Retinal pigment epithelial cell (primary cell): ENCODE data around the gene SECISBP2.

ENCODE experiments used
- DNase-seq: peaks from one replicate; pipeline ENCODE4 v3.0.0-alpha.2; 2010; ENCODE audit warnings: low read depth
- H3K4me3 ChIP-seq: 2 replicates; pipeline ENCODE4 v1.5.1; 2011; ENCODE audit warnings: mild to moderate bottlenecking, low read length, control low read depth, moderate library complexity
- TF ChIP-seq, protein P1 (sequence below): conservative IDR thresholded peaks from 2 replicates; pipeline ENCODE4 v1.5.1; 2011; ENCODE audit warnings: low read depth, low read length, control low read depth, inconsistent platforms

The SECISBP2 gene

DNA sequence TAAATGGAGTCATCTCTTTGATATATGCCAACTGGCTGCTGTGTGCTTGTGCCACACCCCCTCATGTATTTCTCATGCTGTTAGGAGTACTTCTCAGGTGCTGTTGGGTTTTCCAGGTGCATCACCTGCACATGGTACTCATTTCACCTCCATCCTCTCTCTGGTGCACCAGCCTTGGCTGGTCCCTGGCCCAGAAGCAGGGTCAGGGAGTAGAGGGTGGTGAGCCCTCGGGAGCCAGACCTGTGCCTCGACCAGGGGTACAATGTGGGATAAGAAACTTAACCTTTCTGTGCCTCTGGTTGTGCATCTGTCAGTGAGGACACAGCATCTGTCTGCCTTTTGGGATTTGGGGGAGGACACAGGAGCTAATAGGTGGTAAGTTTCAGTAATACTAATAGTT lies 38.5 kb downstream of the SECISBP2 start:
- DNase-seq = no peak

DNA sequence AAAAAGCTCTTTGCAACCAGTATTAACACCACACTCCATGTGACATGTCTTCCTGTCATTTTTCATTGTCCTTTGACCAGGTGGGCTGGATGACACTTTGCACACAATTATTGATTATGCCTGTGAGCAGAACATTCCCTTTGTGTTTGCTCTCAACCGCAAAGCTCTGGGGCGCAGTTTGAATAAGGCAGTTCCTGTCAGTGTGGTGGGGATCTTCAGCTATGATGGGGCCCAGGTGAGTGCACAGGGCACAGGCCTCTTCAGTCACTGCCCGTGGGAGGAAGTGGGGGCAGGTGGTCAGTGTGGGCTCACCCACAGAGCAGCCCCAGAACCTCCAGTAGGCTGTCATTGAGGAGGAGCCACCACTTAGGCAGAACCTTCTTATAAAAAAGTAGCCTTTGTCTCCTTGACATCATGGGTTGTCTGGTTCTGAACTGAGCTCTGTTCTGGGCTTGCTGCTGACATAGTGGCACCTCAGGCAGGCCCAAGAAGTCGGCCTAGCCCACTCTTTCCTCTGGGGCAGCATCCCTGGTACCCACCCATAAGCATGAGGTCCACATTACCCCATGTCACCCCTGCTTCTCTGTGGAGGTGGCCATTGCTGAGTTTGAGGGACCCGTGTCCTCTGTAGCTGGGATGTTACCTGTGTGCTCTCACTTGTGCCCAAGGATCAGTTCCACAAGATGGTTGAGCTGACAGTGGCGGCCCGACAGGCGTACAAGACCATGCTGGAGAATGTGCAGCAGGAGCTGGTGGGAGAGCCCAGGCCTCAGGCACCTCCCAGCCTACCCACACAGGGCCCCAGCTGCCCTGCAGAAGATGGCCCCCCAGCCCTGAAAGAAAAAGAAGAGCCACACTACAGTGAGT lies 39.3 kb downstream of the SECISBP2 start:
- DNase-seq = no peak
- H3K4me3 ChIP-seq = no peak overlapping the region
- TF ChIP-seq, protein P1, sequence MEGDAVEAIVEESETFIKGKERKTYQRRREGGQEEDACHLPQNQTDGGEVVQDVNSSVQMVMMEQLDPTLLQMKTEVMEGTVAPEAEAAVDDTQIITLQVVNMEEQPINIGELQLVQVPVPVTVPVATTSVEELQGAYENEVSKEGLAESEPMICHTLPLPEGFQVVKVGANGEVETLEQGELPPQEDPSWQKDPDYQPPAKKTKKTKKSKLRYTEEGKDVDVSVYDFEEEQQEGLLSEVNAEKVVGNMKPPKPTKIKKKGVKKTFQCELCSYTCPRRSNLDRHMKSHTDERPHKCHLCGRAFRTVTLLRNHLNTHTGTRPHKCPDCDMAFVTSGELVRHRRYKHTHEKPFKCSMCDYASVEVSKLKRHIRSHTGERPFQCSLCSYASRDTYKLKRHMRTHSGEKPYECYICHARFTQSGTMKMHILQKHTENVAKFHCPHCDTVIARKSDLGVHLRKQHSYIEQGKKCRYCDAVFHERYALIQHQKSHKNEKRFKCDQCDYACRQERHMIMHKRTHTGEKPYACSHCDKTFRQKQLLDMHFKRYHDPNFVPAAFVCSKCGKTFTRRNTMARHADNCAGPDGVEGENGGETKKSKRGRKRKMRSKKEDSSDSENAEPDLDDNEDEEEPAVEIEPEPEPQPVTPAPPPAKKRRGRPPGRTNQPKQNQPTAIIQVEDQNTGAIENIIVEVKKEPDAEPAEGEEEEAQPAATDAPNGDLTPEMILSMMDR = no peak

More for the DNA sequence above, 38.5 kb downstream of the SECISBP2 start:
- TF ChIP-seq, protein P1 = no peak
- no peak overlapping the region for H3K4me3 ChIP-seq

DNA sequence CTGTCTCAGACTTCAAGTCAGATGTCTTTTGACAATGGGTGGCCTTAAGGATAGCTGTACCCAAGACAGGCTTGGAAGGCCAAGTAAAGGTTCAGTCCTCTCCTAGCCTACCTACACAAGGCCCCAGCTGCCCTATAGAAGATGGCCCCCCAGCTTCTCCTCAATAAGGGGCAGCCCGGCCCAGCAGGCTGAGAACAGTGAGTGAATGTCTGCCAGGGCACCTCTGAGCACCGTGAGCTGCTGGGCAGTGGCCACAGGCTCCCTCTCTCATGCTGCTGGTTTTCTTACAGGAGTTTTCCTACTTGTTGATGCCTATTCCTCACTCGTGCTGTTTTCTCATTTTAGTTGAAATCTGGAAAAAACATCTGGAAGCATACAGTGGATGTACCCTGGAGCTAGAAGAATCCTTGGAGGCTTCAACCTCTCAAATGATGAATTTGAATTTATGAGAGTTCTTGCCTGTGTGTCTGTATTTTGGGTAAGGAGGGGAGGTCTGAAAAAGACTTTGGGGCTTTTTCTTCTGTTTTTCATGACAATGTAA lies 40.1 kb downstream of the SECISBP2 start:
- no peak for DNase-seq
- TF ChIP-seq, protein P1 = no peak
- H3K4me3 ChIP-seq = no peak overlapping the region

DNA sequence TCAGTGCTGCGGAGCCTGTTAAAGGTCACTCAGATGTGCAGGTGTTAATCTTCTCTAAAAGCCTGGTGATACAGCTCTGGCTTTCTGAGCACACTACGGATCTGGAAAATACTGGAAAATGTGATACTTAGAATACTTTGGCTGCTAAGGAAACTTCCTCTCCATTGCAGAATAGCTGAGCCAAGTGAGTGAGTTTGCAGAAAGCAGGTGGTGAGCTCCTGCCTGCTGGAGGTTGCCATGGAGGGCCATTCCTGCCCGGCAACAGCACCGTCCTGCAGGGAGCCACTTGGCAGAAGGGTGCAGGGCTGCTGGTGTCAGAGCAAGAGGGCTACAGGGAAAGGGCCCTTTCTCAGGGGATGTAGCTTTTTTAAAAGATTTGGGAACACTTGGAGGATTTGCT lies 40.7 kb downstream of the SECISBP2 start:
- no peak overlapping the region for H3K4me3 ChIP-seq
- TF ChIP-seq, protein P1 = no peak
- DNase-seq = peak; percentile 23

DNA sequence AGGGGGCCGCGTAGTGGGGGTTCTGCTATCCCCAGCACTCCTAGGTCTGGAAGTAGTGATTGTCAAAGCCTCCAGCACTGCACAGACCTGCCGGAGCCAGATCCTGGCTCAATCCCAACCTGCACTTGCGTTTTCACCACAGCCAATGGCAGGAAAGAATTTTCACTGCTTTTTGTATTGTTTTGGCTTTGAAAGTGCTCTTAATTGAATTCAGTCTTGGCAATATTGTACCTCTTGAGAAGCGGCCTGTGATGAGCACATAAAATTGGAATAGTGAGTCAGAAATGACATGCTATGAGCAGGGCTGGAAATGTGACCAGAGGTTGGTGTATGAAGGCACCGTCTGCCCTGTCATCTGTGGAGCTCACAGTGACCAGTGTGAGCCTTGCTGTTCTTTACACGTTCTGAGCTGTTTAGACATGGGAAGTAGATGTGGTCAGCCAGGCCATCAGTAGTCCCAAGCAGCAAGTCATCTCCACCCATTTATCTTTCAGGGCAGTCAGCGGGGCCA lies 41.5 kb downstream of the SECISBP2 start:
- TF ChIP-seq, protein P1 = no peak
- no peak overlapping the region for H3K4me3 ChIP-seq
- DNase-seq = no peak

DNA sequence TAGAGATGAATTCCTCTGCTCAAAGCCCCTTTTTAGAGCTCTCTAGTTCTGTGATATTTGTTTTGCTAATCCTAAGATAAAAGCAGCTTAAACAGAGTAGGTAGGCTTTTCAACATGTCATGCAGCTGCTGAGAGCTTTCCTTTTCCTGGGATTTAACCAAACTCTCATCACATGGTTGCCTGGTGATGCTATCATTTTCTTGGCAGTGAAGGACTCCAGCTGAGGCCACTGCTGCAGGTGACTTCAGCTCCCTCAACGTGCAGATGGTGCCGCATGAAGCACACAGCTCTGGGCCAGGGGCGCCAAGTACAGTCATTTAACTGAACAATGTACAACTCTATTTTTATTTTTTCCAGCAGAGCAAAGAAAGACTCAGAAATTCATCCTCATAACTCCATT lies 42.2 kb downstream of the SECISBP2 start:
- TF ChIP-seq, protein P1 = no peak
- H3K4me3 ChIP-seq = no peak overlapping the region
- DNase-seq = peak; percentile 54
